ENCODE results near the gene ENPP1.

The ENPP1 gene

GRCh38 chr6:131787766-131788712, 19.8 kb upstream of the ENPP1 start:
- no peak for DNase-seq

GRCh38 chr6:131789219-131789618, 18.6 kb upstream of the ENPP1 start:
- no peak for DNase-seq

GRCh38 chr6:131791476-131791875, 16.3 kb upstream of the ENPP1 start:
- no peak for DNase-seq

GRCh38 chr6:131792091-131792496, 15.7 kb upstream of the ENPP1 start:
- peak; percentile 28 to 35 for DNase-seq

GRCh38 chr6:131795366-131795765, 12.5 kb upstream of the ENPP1 start:
- DNase-seq: no peak

- no peak for DNase-seq
These were observed 5.5 kb upstream of the ENPP1 start for GRCh38 chr6:131802347-131802746.

GRCh38 chr6:131803007-131803769, 4.6 kb upstream of the ENPP1 start:
- no peak for DNase-seq

- no peak for DNase-seq
These were observed 3.7 kb upstream of the ENPP1 start for GRCh38 chr6:131804131-131804530.

- no peak for DNase-seq
These were observed 538 bp upstream of the ENPP1 start for GRCh38 chr6:131807321-131807643.

GRCh38 chr6:131808460-131809269, 845 bp downstream of the ENPP1 start:
- no peak for DNase-seq

- DNase-seq: no peak
These were observed 3.7 kb downstream of the ENPP1 start for GRCh38 chr6:131811500-131811899.

- DNase-seq: no peak
These were observed 6.2 kb downstream of the ENPP1 start for GRCh38 chr6:131813991-131814390.

GRCh38 chr6:131816869-131817268, 9.0 kb downstream of the ENPP1 start:
- DNase-seq: no peak

- DNase-seq: no peak
These were observed 11.8 kb downstream of the ENPP1 start for GRCh38 chr6:131819572-131820124.

- no peak for DNase-seq
These were observed 13.4 kb downstream of the ENPP1 start for GRCh38 chr6:131821010-131821807.

GRCh38 chr6:131822119-131822518, 14.3 kb downstream of the ENPP1 start:
- DNase-seq: no peak

GRCh38 chr6:131823276-131823902, 15.6 kb downstream of the ENPP1 start:
- no peak for DNase-seq

GRCh38 chr6:131825946-131826345, 18.1 kb downstream of the ENPP1 start:
- DNase-seq: no peak

- DNase-seq: no peak
These were observed 20.3 kb downstream of the ENPP1 start for GRCh38 chr6:131828080-131828479.

- no peak for DNase-seq
These were observed 21.1 kb downstream of the ENPP1 start for GRCh38 chr6:131828951-131829350.

- DNase-seq: no peak
These were observed 23.6 kb downstream of the ENPP1 start for GRCh38 chr6:131831392-131831791.

GRCh38 chr6:131831886-131832285, 24.1 kb downstream of the ENPP1 start:
- DNase-seq: no peak
